Measurements from ENCODE around the gene RGS6.

GRCh38 chr14:72416081-72416849, 484.0 kb downstream of the RGS6 start:
- TF ChIP-seq CTCF (IDR thresholded peaks at IDR 0.05; ENCODE audit: low read length) (no peak), EZH2 (IDR thresholded peaks at IDR 0.05; ENCODE audit: borderline replicate concordance, low read length) (no peak)

All from OCI-LY1 (cell line).